HG03064 (cell line): ENCODE measurements around the gene LRRC75A.

Experiments
- ATAC-seq: cut with Tn5 transposase; IDR thresholded peaks from one replicate; pipeline ENCODE4 v1.9.1; 2021; ENCODE audit warnings: low read depth; ENCODE audit not compliant: unreplicated experiment

LRRC75A gene

GRCh38 chr17:16437083-16437482 lies 54.9 kb downstream of the LRRC75A start:
- no peak for ATAC-seq

- no peak for ATAC-seq
Observed at GRCh38 chr17:16435925-16436886, 55.8 kb downstream of the LRRC75A start.

GRCh38 chr17:16434662-16435061 lies 57.3 kb downstream of the LRRC75A start:
- ATAC-seq, result no peak

GRCh38 chr17:16433514-16433913 lies 58.5 kb downstream of the LRRC75A start:
- ATAC-seq, result no peak

GRCh38 chr17:16432017-16432416 lies 60.0 kb downstream of the LRRC75A start:
- no peak for ATAC-seq

- no peak for ATAC-seq
Observed at GRCh38 chr17:16430650-16431049, 61.3 kb downstream of the LRRC75A start.

GRCh38 chr17:16429083-16429482 lies 62.9 kb downstream of the LRRC75A start:
- no peak for ATAC-seq

- no peak for ATAC-seq
Observed at GRCh38 chr17:16428098-16428882, 63.7 kb downstream of the LRRC75A start.

- no peak for ATAC-seq
Observed at GRCh38 chr17:16427020-16427419, 65.0 kb downstream of the LRRC75A start.

- ATAC-seq, result no peak
Observed at GRCh38 chr17:16425698-16426659, 66.0 kb downstream of the LRRC75A start.

GRCh38 chr17:16425202-16425601 lies 66.8 kb downstream of the LRRC75A start:
- ATAC-seq, result no peak

GRCh38 chr17:16423226-16423872 lies 68.6 kb downstream of the LRRC75A start:
- ATAC-seq, result no peak

GRCh38 chr17:16422416-16422815 lies 69.6 kb downstream of the LRRC75A start:
- no peak for ATAC-seq

- peak; percentile 5 for ATAC-seq
Observed at GRCh38 chr17:16419929-16420271, 72.1 kb downstream of the LRRC75A start.

GRCh38 chr17:16419074-16419928 lies 72.7 kb downstream of the LRRC75A start:
- peak; percentile 31 for ATAC-seq

- no peak for ATAC-seq
Observed at GRCh38 chr17:16418685-16419068, 73.3 kb downstream of the LRRC75A start.

GRCh38 chr17:16417896-16418684 lies 73.9 kb downstream of the LRRC75A start:
- no peak for ATAC-seq

- ATAC-seq, result no peak
Observed at GRCh38 chr17:16417399-16417798, 74.6 kb downstream of the LRRC75A start.
